Right lobe of liver (tissue), 4 donors: ENCODE data around the gene RDX.

Experiments used
- CTCF ChIP-seq, 4 donors: fragments of 200-600 bp in 3 of 4; fragments of 450-650 bp in 1 of 4; IDR thresholded peaks; one replicate each; pipeline versions ENCODE4 v1.5.1 to v1.8.0; 2016 to 2022; ENCODE audit warnings: antibody characterized with exemption in 4 of 4, mild to moderate bottlenecking in 2 of 4
- POLR2A ChIP-seq: fragments of 450-650 bp; IDR thresholded peaks from one replicate; pipeline ENCODE4 v1.6.1; 2017; ENCODE audit warnings: antibody characterized with exemption, mild to moderate bottlenecking
- donor health status: DM: no; HTN: no; CAD: no.
- donor health status: DM: no; HTN: no; CAD: no.
- donor health status: DM: no; HTN: yes; CAD: no.

GRCh38 chr11:110283862-110284261 is 12.6 kb downstream of the RDX start:
- TF ChIP-seq CTCF (IDR thresholded peaks at IDR 0.05) (no peak), POLR2A (no peak)
